OCI-LY7 (cell line): ENCODE data around the gene H2AZ1. TPM values are rescaled to one million over a fixed set of nuclear protein-coding genes. Genes with fewer than 3 reads are reported as not detected.

Source experiments
- BruUV-seq: library from RNA; stranded (reverse); fragments of 400-500 nt; replicated peaks from 2 replicates; lab custom pipeline; 2021; lab: Mats Ljungman, UMichigan
- CTCF ChIA-PET: fragments of 300-600 bp; sonication (Branson Sonifier 250); formaldehyde crosslinking; loops from one replicate; lab custom pipeline; 2022; ENCODE audit warnings: antibody characterized with exemption; ENCODE audit not compliant: unreplicated experiment; lab: Charles Lee
- POLR2A ChIA-PET: fragments of 300-600 bp; sonication (Branson Sonifier 250); formaldehyde crosslinking; loops from one replicate; lab custom pipeline; 2022; ENCODE audit warnings: antibody characterized with exemption; lab: Charles Lee
- DNase-seq: peaks from one replicate; pipeline ENCODE4 v3.0.0-alpha.2; 2015; ENCODE audit warnings: low spot score
- H2AFZ ChIP-seq: fragments of 200-600 bp; sonication (generic), shearing (Covaris generic); 2 replicates; pipeline ENCODE4 v1.6.1; 2014; ENCODE audit warnings: mild to moderate bottlenecking, antibody characterized with exemption, low read length, moderate library complexity
- H3K27ac ChIP-seq: fragments of 200-600 bp; sonication (generic); 2 replicates; pipeline ENCODE4 v1.5.1; 2014; ENCODE audit warnings: mixed run types, low read depth, mild to moderate bottlenecking, moderate library complexity, low read length, inconsistent platforms; ENCODE audit not compliant: poor library complexity, severe bottlenecking
- H3K36me3 ChIP-seq: fragments of 200-600 bp; sonication (generic); 2 replicates; pipeline ENCODE4 v1.6.1; 2014; ENCODE audit warnings: mild to moderate bottlenecking, antibody characterized with exemption, low read length, moderate library complexity, mixed read lengths; ENCODE audit not compliant: insufficient read depth
- H3K4me1 ChIP-seq: fragments of 200-600 bp; sonication (generic); 2 replicates; pipeline ENCODE4 v1.5.1; 2014; ENCODE audit warnings: mild to moderate bottlenecking, low read length; ENCODE audit not compliant: insufficient read depth, poor library complexity, severe bottlenecking
- H3K4me2 ChIP-seq: fragments of 200-600 bp; sonication (generic); 2 replicates; pipeline ENCODE4 v1.6.1; 2014; ENCODE audit warnings: mild to moderate bottlenecking, low read length
- H3K4me3 ChIP-seq: fragments of 200-600 bp; sonication (generic); 2 replicates; pipeline ENCODE4 v1.5.1; 2014; ENCODE audit warnings: mild to moderate bottlenecking, low read depth, low read length; ENCODE audit not compliant: poor library complexity, severe bottlenecking
- H3K79me2 ChIP-seq: fragments of 200-600 bp; sonication (generic); 2 replicates; pipeline ENCODE4 v1.6.1; 2016; ENCODE audit warnings: low read depth, mild to moderate bottlenecking, low read length, moderate library complexity, mixed read lengths; ENCODE audit not compliant: insufficient read depth
- H3K9me2 ChIP-seq: fragments of 200-600 bp; sonication (generic); 2 replicates; pipeline ENCODE4 v1.6.1; 2016; ENCODE audit warnings: mild to moderate bottlenecking, low read length, mixed read lengths; ENCODE audit not compliant: insufficient read depth
- H3K9me3 ChIP-seq: fragments of 200-600 bp; sonication (generic); 2 replicates; pipeline ENCODE4 v1.6.1; 2014; ENCODE audit warnings: mild to moderate bottlenecking, mixed run types, low read length, mixed read lengths
- H4K20me1 ChIP-seq: fragments of 200-600 bp; sonication (generic); 2 replicates; pipeline ENCODE4 v1.6.1; 2014; ENCODE audit warnings: mild to moderate bottlenecking, antibody characterized with exemption, low read length, moderate library complexity, mixed read lengths; ENCODE audit not compliant: insufficient read depth
- CTCF ChIP-seq: fragments of 200-600 bp; sonication (generic); conservative IDR thresholded peaks from 2 replicates; pipeline ENCODE4 v1.5.1; 2014; ENCODE audit warnings: mild to moderate bottlenecking, antibody characterized with exemption, low read length, moderate library complexity, mixed read lengths
- EZH2phosphoT487 ChIP-seq: fragments of 200-600 bp; sonication (generic); IDR thresholded peaks from 2 replicates; pipeline ENCODE4 v1.6.1; 2018; ENCODE audit warnings: low read depth, borderline replicate concordance, mild to moderate bottlenecking, mixed run types, antibody characterized with exemption, low read length, moderate library complexity, mixed read lengths
- intact Hi-C: fragments of 100-400 bp; cut with micrococcal nuclease; formaldehyde crosslinking; loops from one replicate; pipeline ENCODE4 v1.10.0; 2022; ENCODE audit not compliant: unreplicated experiment
- total RNA-seq, 2 experiments: library from RNA; depleted of rRNA in 1 of 2; stranded (reverse); fragments of >200 nt in 1 of 2; shearing (Covaris generic) in 1 of 2; gene quantifications; 2 replicates each; pipeline ENCODE4 v1.2.3, GENCODE V29; 2014 to 2022

The H2AZ1 gene
- total RNA-seq, 2 experiments from 2014 or later: 1,106 to 1,147 TPM

GRCh38 chr4:99968330-99968729 is 18.3 kb upstream of the H2AZ1 start:
- H3K4me1 ChIP-seq: no peaks in the 10 kb centered on the region
- no peaks in the 10 kb centered on the region for H3K36me3 ChIP-seq
- no TSS peak for BruUV-seq
- POLR2A ChIA-PET: interaction anchor here (1.5 kb wide), 1 partner anchor 9 kb away, joined by 4 read pairs; no protein-coding TSS in a partner anchor
- no peaks in the 10 kb centered on the region for H3K9me2 ChIP-seq
- intact Hi-C loops: no loop called here
- no peaks in the 10 kb centered on the region for H4K20me1 ChIP-seq
- TF ChIP-seq EZH2phosphoT487 (no peak), CTCF (no peak)
- H3K79me2 ChIP-seq: no peaks in the 10 kb centered on the region
- no peak overlapping the region for H3K4me3 ChIP-seq
- CTCF ChIA-PET: no interaction called here
- H3K27ac ChIP-seq: no peak overlapping the region
- no peak overlapping the region for H2AFZ ChIP-seq
- H3K9me3 ChIP-seq: no peaks in the 10 kb centered on the region
- no peak for DNase-seq
- H3K4me2 ChIP-seq: no peak overlapping the region

GRCh38 chr4:99966692-99967091 is 16.6 kb upstream of the H2AZ1 start:
- no TSS peak for BruUV-seq
- Histone ChIP-seq H3K79me2 (no peaks in the 10 kb centered on the region), H3K4me1 (no peaks in the 10 kb centered on the region), H2AFZ (no peak overlapping the region), H4K20me1 (no peaks in the 10 kb centered on the region), H3K9me3 (no peaks in the 10 kb centered on the region), H3K36me3 (no peaks in the 10 kb centered on the region), H3K9me2 (no peaks in the 10 kb centered on the region), H3K27ac (no peak overlapping the region), H3K4me2 (no peak overlapping the region), H3K4me3 (no peak overlapping the region)
- ChIA-PET CTCF (no interaction called here), POLR2A (no interaction called here)
- intact Hi-C loops: no loop called here
- DNase-seq: no peak
- TF ChIP-seq CTCF (no peak), EZH2phosphoT487 (no peak)

GRCh38 chr4:99965674-99966350 is 15.7 kb upstream of the H2AZ1 start:
- BruUV-seq: no TSS peak
- no peaks in the 10 kb centered on the region for H3K79me2 ChIP-seq
- TF ChIP-seq CTCF (no peak), EZH2phosphoT487 (no peak)
- H3K4me2 ChIP-seq: no peak overlapping the region
- DNase-seq: no peak
- no peaks in the 10 kb centered on the region for H3K4me1 ChIP-seq
- no peaks in the 10 kb centered on the region for H3K36me3 ChIP-seq
- no peaks in the 10 kb centered on the region for H3K9me2 ChIP-seq
- no peak overlapping the region for H3K4me3 ChIP-seq
- intact Hi-C loops: no loop called here
- ChIA-PET POLR2A (interaction anchor here (0.6 kb wide), 2 partner anchors 14 to 1092 kb away, joined by 3 read pairs; no protein-coding TSS in a partner anchor), CTCF (no interaction called here)
- no peaks in the 10 kb centered on the region for H4K20me1 ChIP-seq
- no peak overlapping the region for H3K27ac ChIP-seq
- no peak overlapping the region for H2AFZ ChIP-seq
- no peaks in the 10 kb centered on the region for H3K9me3 ChIP-seq
